Measurements from ENCODE around the gene UBA3.

UBA3 gene

DNA sequence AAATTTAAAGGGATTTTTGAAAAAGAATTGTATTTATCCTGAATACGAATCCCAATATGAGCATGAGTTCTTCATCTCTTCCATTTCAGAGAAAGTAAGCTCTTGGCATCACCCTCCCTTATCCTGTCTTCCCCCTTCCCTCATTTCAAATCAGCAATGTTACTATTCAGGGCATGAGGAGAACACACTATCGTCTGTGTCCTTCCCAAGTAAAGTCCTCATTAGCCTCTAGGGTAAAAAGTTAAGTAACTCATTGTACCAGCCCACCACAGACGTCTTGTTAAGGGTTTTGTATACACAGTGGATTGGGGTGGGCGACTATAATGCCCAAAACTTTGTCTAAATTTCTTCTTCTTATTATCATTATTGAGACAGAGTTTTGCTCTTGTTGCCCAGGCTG is 19.4 kb upstream of the UBA3 start:
- no peak for DNase-seq (ENCODE audit: low read depth, low spot score)

GRCh38 chr3:69097407-69098086 is 17.4 kb upstream of the UBA3 start:
- no peak for DNase-seq (ENCODE audit: low read depth, low spot score)

DNA sequence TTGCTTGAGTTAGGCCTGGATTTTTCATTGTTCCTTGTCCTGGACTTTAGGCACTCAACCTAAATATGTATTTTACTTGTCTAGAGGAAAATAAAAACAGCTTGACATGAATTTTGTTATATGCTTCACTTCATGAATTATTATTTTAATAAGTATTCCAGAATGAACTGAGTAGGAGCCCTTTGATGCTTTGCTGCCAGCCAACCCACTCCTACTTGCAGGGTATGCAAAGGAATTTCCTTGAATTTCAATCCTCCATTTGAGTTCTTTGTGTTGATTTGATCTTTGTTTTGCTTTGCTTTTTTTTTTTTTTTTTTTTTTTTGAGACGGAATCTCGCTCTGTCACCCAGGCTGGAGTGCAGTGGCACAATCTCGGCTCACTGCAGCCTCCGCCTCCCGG is 16.1 kb upstream of the UBA3 start:
- DNase-seq (ENCODE audit: low read depth, low spot score): no peak

GRCh38 chr3:69095636-69096035 is 15.5 kb upstream of the UBA3 start:
- no peak for DNase-seq (ENCODE audit: low read depth, low spot score)

DNA sequence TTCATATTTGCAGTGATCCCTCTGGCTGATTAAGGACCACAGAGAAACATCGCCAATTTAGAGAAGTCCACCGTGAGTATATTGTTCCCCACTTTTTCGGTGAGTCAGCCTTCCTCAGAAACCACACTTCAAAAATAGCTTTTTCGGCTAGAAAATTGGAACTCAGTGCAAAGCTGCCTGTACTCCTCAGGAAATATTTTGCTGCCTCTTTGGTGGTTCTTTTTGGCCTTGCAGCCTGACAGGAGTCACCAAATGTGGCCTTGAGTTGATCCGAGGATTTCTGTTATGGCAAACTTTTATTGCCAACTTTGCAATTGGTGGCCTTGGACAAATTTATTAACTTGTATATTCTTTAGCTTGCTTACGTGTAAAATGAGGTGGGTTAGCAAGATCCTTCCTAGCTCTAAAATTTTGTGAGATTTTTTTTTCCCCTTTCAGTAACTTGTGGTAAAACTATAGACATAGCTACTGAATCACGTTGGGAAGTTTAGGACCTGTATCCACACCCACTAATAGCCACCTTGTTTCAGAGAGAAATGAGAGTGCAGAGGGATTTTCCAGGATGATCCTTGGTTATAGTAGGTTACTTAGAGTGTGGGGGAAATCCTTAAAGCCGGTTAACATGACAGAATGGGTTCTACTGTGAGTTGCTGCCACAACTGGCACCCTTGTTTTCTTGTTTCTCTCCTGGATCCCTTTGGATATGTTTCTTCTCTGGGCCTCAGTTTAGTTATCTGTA is 14.5 kb upstream of the UBA3 start:
- no peak for DNase-seq (ENCODE audit: low read depth, low spot score)

DNA sequence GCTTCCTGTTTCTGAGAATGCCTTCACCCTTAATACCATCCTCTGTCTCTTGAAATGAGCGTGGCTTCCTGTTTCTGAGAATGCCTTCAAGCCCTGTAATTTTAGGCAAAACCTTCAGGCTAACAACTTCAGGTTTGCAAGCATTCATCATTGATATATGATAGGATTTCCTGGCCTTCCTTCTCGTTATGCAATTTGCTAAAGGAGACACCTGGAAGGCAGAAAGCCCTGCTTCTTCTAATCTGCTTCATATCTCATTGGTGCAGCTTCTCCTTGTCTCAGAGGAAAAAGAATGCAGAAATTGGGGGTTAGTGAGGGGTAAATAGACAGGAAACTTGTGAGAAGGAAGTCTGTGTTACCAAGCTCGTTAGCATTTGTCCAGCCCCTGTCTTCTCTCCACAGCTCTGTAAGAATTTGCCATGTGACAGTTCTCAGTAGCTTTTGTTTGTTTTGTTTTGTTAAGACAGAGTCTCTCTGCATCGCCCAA is 11.9 kb upstream of the UBA3 start:
- no peak for DNase-seq (ENCODE audit: low read depth, low spot score)

DNA sequence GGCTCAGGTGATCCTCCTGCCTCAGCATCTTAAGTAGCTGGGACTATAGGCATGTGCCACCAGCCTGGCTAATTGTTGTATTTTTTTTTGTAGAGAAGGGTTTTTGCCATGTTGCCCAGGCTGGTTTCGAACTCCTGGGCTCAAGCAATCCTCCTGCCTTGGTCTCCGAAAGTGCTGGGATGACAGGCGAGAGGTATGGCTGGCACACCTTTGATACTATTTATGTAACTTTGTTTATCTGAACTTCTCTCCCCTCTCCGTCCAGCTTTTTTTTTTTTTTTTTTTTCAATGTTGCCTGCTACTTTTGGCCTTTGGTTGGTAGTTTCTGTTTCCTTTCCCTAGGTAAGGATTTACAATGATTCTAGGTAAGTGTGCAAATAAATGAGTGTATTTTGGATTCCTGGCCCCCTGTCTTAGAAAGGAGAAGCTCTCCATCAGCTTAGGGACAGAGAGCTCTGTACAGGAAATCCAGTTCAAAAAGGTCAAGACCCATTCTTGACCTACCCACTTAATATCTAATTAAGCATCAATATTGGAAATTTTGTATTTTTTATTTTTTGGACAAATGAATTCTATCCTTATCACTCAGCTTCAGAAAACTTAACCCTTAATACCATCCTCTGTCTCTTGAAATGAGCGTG is 11.3 kb upstream of the UBA3 start:
- no peak for DNase-seq (ENCODE audit: low read depth, low spot score)

- no peak for DNase-seq (ENCODE audit: low read depth, low spot score)
Observed at GRCh38 chr3:69090021-69090420, 9.9 kb upstream of the UBA3 start.

- DNase-seq (ENCODE audit: low read depth, low spot score): no peak
Observed at GRCh38 chr3:69088063-69088462, 7.9 kb upstream of the UBA3 start.

- DNase-seq (ENCODE audit: low read depth, low spot score): no peak
Observed at GRCh38 chr3:69087030-69087791, 7.0 kb upstream of the UBA3 start.

GRCh38 chr3:69085833-69086722 is 5.9 kb upstream of the UBA3 start:
- DNase-seq (ENCODE audit: low read depth, low spot score): peak; percentile 54

- no peak for DNase-seq (ENCODE audit: low read depth, low spot score)
Observed at GRCh38 chr3:69085168-69085832, 5.1 kb upstream of the UBA3 start.

DNA sequence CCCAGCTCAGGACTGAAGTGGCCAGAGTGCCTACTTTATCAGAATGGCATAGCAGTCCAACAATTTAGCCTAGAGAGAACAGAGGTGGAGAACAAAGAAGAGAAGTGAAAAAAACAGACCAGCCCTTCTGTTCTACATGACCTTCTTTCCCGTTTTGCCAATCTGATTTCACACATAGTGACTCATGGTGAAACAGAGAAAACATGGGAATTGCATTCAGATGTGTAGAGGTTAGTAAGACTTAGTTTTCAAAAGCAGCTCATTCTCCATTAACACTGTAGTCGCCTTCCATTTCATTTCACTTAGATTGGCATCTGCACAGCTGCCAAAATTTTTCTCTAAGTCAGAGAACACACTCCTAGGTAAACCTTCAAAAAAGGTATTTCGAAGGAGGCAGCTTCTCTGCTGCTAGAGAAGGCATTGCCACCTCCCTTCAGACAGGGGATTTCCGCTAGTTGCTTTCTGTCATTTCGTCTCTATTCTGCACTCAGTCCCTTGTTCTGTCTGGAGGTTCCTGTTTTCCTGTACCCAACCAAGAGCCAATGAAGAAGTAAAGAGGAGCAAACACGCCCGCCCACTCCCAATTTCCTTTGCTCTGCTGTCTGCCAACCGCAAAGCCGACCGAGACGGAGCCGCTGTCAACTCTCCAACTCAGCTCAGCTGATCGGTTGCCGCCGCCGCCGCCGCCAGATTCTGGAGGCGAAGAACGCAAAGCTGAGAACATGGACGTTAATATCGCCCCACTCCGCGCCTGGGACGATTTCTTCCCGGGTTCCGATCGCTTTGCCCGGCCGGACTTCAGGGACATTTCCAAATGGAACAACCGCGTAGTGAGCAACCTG is 4.4 kb upstream of the UBA3 start, which contains the start of gene ARL6IP5:
Gene ARL6IP5 (plus strand): TSS at position 612 of the 842 bp plus-strand sequence. CDS start 111 bp downstream, at position 723.
- DNase-seq (ENCODE audit: low read depth, low spot score): peak; percentile 69

DNA sequence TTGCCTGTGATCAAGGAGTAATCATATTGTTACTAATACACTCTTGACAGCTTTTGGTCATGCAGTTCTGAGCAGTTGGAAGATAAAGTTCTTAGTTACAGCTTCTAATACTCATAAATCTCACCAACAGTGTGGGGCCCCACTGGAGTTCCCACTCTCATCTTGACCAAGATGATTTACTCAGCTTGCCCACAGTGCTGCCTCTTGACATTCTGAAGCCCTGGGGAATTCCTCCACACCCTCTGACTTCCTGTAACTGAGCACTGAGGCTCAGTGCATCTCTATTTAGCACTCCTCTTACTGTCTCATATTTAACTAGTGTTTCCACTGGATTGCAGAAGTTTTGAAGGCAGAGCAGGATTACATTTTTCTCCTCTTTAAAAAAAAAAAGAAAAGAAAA is 2.6 kb upstream of the UBA3 start:
- peak; percentile 31 for DNase-seq (ENCODE audit: low read depth, low spot score)

- DNase-seq (ENCODE audit: low read depth, low spot score): no peak
Observed at GRCh38 chr3:69082361-69082760, 2.2 kb upstream of the UBA3 start.

DNA sequence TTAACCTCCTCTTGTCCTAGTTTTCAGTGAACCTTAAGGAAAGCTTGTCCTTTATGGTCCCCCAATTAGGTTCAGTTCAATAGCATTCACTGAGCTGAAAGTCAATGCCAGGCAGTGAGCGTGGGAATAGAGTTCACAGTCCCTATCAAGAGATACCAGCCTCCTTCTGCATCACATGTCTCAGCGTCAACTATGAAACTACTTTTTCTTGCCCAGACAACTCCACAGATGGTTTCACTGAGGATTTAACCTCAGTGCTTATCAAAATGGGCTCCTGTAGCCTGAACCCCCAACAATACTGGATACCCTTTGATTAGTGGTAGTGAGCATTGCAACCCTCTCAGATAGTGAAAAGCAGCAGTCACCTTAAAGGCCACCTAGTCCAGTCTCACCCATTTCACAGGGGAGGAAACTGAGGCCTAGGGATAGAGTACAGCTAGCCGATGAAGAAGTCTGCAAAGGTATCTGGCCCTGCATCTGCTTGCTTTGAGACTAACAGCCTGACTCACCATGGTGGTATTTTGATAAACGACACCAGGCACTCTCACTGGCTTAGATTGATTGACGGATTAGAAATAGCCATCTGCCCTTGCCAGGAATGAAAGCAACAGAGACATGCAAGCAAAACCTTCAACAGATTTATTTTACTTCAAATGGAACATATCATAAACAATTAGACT is 1.6 kb upstream of the UBA3 start:
- no peak for DNase-seq (ENCODE audit: low read depth, low spot score)

- DNase-seq (ENCODE audit: low read depth, low spot score): no peak
Observed at GRCh38 chr3:69079269-69080159, 651 bp downstream of the UBA3 start.

DNA sequence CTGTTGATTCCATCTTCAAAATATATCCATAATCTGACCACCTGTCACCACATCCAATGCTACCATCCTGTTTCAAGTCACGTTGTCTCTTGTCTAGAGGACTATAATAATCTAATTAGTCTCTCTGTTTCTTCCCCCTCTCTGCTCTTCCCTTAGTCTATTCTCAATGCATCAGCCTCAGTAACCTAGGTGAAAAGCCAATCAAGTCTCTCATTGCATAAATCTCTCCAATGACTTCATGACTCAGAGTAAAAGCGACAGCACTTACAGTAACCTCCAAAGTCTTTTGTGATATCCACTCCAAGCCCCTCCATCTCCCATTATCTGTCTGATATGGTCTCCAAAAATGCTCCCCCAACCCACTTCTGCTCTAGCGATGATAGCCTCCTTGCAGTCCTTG is 7.2 kb downstream of the UBA3 start:
- DNase-seq (ENCODE audit: low read depth, low spot score): no peak

Measured in activated naive CD8-positive, alpha-beta T cell treated with anti-CD3 and anti-CD28 coated beads, Interleukin-2, amount 50 U/mL, for 16 hours (primary cell).